ENCODE data around the gene LY6G5B.

GRCh38 chr6:31710523-31711219, 40.9 kb downstream of the LY6G5B start:
- TF ChIP-seq POLR2AphosphoS5 (IDR thresholded peaks at IDR 0.05) = no peak
- TF ChIP-seq POLR2A (IDR thresholded peaks at IDR 0.05) = no peak
- TF ChIP-seq EP300 (IDR thresholded peaks at IDR 0.05) = no peak
- no peak for TF ChIP-seq CTCF (IDR thresholded peaks at IDR 0.05)

Data from suprapubic skin (tissue), 4 donors.